Stimulated activated CD4-positive, alpha-beta T cell treated with anti-CD3 and anti-CD28 coated beads, Interleukin-2, amount 100 ng/mL, for 24 hours (primary cell): Measurements from ENCODE around the gene RRP12.
"Not testable (repeated sequence)": the region's sequence is repeated elsewhere in the genome, so short reads cannot be mapped to it uniquely, and the experiment has no call there.

Source experiments
- DNase-seq, 2 donors: peaks; one replicate each; pipeline ENCODE4 v3.0.0-alpha.2; 2020

The RRP12 gene

DNA sequence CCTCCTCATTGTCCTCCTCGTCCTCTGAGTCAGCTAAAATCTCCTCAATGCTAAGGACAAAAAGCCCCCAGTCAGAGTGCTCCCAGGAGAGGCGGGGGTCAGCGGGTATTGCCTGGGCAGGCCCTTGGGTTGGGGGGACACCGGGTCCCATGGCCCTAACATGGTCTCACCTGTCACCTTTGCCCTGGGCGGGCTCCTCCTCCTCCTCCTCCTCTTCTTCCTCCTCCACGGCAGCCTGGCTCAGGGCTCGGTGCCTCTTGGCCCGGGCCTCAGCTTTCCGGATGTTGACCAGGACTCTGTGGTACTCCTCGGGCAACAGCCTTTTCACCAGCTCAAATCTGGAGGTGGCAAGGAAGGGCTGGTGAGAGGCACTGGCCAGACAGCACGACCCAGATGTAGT lies 34.6 kb downstream of the RRP12 start:
- DNase-seq = no peak

DNA sequence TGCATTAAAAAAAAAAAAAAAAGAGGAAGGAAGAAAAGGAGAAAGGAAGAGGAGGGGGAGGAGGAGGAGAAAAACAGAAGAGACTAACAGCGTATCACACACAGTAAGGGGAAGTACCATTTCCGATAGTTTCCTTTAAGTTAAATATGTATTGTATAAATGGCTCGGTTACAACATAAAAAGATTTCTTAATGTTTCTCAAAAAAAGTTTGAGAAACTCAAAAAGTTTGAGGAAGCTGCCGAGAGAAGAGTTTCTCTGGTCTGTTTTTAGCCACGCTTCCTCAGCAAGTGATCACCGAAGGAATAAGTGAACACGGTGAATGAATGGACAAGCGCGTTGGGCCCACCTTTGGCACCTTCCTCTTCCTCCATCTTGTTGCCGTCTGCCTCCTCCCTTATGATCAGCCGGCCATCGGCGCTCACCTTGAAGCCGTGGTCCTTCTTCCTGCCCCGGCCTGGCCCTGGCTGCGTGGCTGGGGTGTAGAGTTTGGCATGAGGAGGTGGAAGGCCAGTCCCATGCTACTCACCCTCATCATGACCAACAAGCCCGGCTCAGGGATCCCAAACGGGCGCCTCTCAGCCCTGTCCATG lies 35.3 kb downstream of the RRP12 start:
- no peak for DNase-seq

DNA sequence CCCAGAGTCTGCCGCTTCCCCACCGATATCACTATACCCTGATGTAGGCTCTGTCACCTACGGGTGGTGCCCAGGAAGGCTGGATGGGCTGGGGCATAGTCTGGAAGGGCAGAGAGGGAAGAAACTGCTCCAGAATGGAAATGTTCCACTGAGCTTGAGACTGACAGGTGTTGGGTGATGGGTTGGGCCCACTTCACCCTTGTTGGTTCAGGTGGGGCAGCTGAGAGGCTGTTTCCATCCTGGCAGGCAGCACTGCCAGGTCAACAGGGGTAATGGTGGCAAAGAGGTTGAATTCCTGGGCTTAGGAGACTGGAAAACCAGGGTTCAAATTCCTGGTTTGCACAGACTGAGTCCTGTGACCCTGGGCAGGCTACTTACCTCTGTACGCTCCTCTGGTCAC lies 38.1 kb downstream of the RRP12 start:
- DNase-seq = no peak

DNA sequence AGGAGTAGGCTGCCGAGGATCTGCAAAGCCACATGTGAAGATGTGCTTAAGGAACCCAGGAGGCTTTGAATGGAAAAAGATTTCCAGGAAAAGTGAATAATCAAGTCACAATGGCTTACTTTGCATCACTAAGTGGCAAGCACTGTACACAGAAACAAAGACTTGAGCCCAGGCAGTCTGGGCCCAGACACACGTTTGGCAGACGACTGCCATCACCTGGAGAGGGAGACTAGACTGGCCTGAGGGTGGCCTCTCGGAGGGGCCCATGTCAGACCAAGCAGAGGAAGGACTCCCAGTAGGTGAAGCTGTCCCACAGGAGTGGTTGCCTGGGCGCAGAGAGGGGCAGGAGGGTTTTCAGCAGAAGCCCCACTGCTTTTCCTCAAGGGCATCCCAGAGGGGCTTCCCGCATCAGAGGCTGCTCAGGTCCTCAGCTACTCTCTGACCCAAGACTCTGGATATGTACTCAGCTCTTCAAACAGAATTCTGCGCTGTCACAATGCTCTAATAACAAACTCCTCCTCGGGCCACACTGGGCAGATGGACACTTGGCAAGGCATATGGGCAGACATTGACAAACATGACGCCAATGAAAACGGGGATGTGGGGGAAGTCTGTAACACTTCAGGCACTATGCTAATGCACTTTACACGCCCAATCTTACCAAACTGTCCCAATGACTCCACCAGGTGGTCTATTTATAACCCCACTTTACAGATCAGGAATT lies 38.7 kb downstream of the RRP12 start:
- no peak for DNase-seq

DNA sequence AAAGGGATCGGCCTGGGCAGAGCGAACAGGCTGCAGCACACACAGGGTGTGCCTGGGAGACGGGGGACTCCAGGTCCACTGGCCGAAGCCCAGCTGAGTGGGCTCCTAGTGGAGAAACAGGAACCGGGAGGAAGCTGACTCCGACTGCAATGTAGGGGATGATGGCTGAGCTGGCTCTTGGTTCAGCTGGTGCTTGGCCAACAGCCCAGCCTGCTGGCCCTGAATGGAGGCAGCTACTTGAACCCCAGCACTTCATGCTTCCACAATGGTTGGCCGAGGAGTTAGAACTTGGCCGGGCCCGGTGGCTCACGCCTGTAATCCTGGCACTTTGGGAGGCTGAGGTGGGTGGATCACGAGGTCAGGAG lies 39.6 kb downstream of the RRP12 start:
- no peak for DNase-seq

DNA sequence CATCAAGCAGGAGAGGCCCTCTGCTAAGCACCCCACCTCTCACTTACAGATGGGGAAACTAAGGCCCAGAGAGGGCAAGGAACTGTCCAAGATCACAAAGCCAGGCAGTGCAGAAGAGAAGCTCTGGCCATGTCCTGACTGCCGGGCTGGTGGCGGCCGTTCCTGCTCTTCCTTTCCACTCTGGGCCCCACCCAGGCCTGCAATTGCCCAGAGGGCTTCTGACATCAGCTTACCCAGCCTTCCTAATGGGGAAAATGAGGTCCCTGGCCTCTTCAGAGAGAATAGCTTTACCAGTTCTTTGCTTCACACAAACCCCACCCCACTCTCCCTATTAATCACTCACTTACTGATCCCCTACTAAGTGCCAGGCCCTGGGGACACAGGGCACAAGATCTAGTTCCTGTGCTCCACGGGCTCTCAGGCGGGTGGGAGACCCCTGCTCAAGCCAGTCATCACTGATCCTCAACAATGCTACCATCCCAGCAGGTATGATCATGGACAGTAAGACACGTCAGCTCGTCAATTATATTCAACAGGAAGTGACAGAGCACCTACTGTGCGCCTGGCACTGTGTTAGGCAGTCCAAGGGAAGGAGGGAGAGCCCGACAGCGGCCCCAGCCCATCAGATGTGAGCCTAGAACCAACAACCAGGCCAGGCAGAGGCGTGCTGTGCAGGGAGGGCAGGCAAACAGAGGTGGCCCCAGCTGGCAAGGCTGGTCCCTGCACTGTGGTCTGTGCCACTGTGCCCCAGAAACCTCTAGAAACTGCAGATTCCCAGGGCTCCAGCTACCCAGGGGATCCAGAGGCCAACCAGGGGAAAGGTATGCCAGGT lies 40.2 kb downstream of the RRP12 start:
- no peak for DNase-seq

DNA sequence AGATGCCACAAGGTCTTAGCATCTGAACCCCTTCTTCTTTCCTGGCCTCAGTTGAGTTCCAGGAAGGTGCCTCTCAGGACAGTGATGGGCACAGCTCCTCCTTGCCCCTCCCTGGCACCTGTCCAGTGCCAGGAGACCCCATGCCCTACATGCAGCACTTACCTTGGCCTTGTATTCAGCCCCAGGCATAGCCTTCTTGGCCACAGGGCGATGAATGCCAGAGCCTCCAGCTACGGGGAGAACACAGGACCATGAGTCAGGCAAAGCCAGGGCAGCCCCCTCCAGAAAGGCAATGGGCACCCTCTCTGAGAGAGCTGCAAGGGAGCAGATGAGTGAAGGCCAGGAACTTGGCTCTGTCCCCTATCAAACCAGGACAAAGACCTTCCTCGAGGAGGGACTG lies 42.4 kb downstream of the RRP12 start:
- DNase-seq = no peak

DNA sequence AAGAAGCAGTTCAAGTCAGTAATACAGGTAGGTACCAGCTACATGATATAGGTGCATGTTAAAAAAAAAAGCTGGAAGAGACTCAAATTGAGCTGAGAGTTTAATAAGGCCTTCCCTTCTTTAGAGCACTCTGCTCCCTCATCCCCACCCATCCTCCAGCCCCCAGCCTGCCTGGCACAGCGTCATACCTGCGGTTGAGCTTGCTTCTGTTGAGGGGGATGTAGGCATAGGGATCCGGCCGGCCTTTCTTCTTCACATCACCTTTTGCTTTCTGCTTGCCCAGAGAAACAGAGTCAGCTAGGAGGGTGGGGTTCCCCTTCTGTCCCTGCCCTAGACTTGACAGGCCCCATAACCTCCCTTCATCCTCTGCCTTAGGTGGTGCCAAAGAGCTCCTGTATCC lies 42.8 kb downstream of the RRP12 start:
- no peak for DNase-seq

DNA sequence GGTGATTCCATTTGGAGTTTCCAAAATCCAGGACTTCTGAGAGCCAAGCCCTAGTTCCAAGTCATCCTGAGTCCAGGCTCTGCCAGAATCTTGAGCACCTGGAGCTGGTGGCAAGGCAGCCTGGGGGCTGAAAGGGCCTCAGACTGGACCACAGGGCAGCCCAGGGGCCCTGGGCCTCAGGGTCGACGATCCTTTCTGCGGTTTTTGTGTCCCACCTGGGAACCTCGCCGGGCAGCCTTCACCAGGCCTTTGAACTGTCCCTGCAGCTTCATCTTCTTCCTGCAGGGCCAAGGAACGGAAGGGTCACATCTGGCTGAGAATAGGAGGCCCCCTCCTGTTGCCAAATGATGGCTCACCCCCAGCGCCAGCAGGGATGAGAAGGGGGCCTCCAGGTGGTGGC lies 44.2 kb downstream of the RRP12 start:
- no peak for DNase-seq

DNA sequence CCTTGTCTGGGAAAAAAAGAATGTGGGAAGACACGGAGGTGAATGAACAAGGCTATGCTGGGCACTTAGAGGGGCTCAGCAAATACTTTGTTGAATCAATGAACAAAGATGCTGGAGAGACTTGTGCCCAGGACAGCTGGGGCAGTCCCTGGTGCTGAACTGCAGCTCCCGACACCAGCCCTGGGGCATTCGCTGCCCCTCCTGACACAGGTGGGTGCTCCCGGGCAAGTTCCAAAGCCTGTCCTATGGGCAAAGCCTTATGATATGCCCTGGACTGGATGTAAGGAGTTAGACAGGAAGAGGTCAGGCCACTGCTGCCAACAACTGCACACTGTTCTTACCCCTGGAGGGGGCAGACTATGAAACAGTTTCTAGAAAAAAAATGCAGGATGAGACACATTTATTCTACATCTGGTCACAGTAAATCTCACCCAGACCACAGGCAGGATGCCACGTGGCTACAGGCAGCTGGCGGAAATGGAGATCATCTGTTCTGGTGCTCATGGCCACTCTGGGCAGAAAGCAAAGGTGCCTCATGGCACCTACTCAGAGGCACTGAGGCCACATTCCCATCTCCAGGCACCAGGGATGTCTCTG lies 44.7 kb downstream of the RRP12 start:
- no peak for DNase-seq

DNA sequence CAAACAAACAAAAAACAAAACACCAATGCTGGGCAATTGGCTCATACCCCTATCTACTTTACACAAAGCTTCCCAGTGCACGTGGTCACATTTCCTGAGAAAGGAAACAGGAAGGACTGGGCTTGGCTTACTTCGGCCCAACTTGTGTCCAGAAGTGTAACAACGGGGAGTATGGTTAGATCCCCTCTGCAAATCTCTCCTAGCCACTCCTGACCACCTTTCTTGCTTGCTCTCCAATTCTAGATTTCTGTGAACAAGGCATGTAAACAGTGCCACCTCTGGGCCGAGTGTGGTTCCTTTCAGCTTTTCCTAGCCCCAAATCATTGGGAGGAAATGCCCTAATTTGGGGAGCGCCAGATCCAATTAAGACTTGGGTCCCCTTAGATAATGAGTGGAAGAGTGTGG lies 45.6 kb downstream of the RRP12 start:
- DNase-seq = no peak

DNA sequence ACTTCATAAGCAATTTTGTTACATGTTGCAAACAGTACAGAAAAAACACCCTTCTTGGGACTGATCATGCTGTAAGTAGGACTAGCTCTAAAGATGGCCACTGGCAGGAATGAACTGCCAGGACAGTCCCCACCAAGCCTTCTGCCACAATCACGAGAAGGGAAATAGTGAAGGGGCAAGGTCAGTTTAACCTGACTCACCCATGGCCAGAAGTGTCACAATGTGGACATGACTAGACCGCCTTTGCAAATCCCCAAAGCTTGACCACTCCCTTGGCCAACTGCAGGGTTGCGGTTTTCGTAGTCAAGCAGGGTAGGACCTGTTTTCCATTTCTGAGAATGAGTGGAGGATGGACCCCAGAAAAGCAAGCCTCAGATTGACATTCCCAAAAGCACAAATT lies 47.2 kb downstream of the RRP12 start:
- DNase-seq = no peak

DNA sequence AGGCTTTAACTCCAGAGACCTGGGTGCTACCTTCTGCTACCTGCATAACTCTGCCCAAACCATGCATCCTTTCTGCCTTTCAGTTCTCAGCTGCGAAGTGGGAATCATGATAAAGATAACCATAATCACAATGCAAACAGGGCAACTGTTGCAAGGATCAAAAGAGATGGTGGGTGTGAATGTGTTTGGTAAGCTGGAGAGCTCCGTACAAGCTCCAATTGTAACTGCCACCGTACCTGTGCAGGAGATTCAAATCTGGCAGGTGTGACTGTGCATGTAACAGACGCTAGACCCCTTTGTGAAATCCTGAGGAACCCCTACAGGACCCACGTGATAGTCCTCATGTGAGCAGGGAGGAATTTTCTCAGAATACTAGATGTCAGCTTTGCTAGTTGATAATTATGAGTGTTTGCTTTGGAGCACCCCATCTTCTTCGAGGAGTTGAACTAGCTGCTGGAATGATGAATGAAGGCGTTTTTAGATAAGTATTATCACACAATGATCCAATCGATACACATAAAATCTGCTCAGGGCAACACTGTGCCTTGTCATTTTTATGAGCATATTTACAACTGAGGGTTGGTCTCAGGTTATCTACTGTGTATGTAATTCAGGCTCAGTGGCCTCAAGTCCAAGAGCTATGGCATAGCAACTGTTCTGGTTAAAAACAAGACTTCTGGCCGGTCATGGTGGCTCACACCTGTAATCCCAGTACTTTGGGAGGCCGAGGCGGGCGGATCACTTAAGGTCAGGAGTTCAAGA lies 51.2 kb downstream of the RRP12 start:
- DNase-seq = no peak

DNA sequence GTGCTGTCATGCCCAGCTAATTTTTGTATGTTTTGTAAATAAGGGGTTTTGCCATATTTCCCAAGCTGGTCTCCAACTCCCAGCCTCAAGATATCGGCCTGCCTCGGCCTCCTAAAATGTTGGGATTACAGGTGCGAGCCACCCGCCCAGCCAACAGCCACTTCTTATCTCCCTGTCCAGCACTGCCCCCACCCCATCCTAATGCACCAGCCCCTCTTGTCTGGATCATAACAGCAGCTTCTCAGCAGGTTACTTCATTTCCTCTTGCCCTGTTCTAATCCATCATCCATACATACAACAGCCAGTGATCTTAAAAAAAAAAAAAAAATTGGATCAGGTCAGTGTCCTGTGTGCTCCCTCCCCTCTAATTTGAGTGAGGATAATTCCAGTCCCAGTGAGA lies 53.8 kb downstream of the RRP12 start:
- no peak for DNase-seq

DNA sequence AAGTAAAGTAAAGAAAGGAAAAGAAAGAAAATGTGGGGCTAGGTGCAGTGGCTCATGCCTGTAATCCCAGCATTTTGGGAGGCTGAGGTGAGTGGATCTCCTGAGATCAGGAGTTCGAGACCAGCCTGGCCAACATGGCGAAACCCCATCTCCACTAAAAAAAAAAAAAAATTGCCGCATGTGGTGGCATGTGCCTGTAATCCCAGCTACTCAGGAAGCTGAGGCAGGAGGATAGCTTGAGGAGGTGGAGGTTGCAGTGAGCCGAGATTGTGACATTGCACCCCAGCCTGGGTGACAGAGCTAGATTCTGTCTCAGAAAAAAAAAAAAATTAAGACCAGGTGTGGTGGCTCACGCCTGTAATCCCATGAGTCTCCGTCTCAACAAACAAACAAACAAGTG lies 57.5 kb downstream of the RRP12 start:
- DNase-seq = not testable (repeated sequence)

DNA sequence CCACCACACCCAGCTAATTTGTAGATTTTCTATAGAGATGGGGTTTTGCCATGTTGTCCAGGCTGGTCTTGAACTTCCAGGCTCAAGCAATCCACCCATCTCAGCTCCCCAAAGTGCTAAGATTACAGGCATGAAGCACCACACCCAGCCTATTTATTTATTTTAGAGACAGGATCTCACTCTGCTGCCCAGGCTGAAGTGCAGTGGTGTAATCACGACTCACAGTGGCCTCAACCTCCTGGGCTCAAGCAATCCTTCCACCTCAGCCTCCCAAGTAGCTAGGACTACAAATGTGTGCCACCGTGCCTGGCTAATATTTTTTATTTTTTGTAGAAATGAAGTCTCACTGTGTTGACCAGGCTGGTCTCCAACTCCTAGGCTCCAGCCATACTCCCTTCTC lies 59.7 kb downstream of the RRP12 start:
- DNase-seq = no peak

DNA sequence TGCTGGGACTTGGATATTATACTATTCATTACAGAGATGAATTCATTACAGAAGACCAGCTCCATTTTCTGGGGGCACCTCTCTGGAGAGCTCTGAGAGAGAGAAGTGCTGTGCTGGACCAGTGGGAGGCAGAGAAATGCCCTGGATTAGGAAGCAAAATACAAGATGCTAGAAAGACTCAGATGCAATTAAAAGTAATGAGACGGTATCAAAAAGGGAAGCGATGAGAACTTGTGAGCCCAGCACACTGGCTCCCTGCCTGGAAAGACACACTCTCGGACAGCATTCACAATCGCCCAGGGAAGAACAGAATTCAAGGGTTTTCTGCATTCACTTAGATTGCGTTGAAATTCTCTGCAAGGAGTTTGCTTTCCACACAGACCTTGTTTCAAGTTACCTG lies 63.1 kb downstream of the RRP12 start:
- no peak for DNase-seq

DNA sequence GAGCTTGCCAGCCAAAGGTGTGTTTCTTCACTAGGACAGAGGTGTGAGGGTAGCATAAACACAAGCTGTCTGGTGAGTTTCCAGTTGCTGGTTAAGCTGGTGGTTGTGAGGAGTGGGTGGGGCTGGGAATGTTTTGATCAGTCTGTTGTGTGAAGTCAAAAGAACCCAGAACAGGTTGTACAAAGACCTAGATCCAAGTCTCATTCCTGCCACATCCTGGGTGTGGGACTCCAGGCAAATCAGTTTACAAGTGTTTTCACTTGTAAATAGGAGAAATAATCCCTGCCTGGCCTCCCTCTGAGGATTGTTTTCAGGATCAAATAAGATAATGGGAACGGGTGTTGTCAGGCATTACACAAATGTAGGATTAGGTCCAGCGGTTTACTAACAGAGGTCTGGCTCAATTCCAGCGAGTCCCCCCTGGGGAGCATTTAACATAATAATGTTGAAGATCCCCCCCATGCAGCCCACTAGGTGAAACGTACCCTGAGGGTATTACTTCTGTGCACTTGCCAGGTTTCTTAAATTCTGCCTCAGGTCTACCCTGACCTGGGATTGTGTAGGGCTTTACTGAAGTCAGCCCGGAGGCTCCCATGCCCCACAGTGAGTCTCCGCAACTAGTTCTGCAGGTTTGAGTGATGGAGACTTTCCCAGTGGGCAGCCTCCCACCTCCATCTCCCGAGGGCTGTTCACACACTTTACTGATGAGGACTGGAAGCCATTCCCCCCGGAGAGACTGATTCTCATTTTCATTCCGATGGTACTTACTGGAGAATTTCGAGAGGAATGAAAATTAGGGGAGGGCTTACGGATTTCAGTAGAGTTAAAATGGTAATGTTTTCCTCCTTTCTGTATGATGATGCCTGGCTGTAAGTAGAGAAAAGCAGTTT lies 64.0 kb downstream of the RRP12 start:
- no peak for DNase-seq

DNA sequence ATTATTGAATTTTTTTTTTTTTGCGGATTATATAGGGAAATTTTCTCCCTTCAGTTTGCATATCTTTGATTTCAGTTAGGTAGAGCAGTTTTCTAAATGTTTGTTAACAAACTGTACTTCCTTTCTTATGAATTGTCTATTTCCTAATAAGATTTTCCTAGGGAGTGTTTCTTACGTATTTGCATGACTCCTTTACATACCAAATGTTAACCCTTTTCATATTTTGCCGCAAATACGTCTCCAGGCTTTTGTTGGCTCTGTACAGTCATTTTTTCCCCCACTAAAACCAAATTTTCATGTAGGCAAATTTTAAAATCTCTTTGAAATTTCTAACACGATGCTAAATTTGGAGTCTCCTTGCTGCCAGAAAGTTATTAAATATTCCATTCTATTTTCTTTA lies 64.7 kb downstream of the RRP12 start:
- DNase-seq = no peak

DNA sequence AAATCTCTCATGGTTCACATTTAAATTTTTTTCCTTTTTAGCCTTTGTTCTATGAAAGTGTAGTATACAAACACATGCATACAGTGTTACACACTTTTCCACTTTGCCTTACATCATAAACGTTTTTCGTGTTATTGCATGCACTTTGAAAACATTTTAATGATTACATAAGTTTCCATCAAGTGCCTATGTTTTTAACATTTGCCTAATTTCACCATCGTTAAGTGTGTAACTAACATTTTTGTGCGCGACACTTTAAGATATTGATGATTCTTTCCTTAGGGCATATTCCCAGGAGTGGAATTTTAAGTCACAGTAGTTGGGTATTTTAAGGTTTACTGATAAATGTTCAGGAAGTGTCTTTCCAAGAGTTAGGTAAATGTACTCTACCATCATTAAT lies 65.1 kb downstream of the RRP12 start:
- DNase-seq = no peak

DNA sequence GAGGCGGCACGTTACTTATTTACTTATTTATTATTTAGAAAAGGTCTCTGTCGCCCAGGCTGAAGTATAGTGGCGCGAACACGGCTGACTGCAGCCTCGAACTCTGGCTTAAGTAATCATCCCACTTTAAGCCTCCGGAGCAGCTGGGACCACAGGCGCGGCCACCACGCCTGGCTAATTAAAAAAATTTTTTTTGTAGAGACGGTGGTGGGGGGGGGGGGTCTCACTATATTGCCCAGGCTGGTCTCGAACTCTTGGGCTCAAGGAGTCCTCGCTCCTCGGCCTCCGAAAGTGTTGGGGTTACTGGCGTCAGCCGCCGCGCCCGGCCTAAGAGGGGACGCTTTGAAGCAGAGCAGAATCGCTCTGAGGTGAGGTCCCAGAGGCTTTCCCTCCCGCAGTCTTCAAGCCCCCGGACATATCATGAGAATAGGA lies 65.9 kb downstream of the RRP12 start:
- DNase-seq = peak in 1 of 2 donors; percentile 21
